Measurements from ENCODE around the gene LRP3. TPM values are rescaled to one million over a fixed set of nuclear protein-coding genes. Genes with fewer than 3 reads are reported as not detected.

Gene LRP3
- total RNA-seq, 4 donors from 2014 or later: 19.1 to 61.8 (median 28.3) TPM

GRCh38 chr19:33167438-33167837, 26.7 kb upstream of the LRP3 start:
- TF ChIP-seq CTCF (IDR thresholded peaks at IDR 0.05): no peak
- ATAC-seq (ENCODE audit: low FRiP score) (no peak), DNase-seq (ENCODE audit: low spot score) (no peak)

- ATAC-seq (ENCODE audit: low FRiP score) (no peak), DNase-seq (ENCODE audit: low spot score) (no peak)
- no peak for TF ChIP-seq CTCF (IDR thresholded peaks at IDR 0.05)
Observed at GRCh38 chr19:33168528-33168927, 25.6 kb upstream of the LRP3 start.

- no peak for DNase-seq (ENCODE audit: low spot score)
- no peak for ATAC-seq (ENCODE audit: low FRiP score)
- TF ChIP-seq CTCF (IDR thresholded peaks at IDR 0.05): no peak
Observed at GRCh38 chr19:33171222-33171795, 22.8 kb upstream of the LRP3 start.

GRCh38 chr19:33171916-33172359, 22.2 kb upstream of the LRP3 start:
- DNase-seq (ENCODE audit: low spot score): no peak
- no peak for ATAC-seq (ENCODE audit: low FRiP score)
- TF ChIP-seq CTCF (IDR thresholded peaks at IDR 0.05): no peak

GRCh38 chr19:33174186-33174585, 19.9 kb upstream of the LRP3 start:
- no peak for ATAC-seq (ENCODE audit: low FRiP score)
- no peak for TF ChIP-seq CTCF (IDR thresholded peaks at IDR 0.05)
- DNase-seq (ENCODE audit: low spot score): no peak

GRCh38 chr19:33175156-33175782, 18.9 kb upstream of the LRP3 start:
- no peak for TF ChIP-seq CTCF (IDR thresholded peaks at IDR 0.05)
- ATAC-seq (ENCODE audit: low FRiP score) (no peak), DNase-seq (ENCODE audit: low spot score) (no peak)
